Right forelimb (tissue), 1 donor: ENCODE results near the gene LRPAP1.
"Not testable (repeated sequence)": the region's sequence is repeated elsewhere in the genome, so short reads cannot be mapped to it uniquely, and the experiment has no call there.

Experiments used
- DNase-seq: peaks from one replicate; pipeline ENCODE4 v3.0.0-alpha.2; 2018

Gene LRPAP1

DNA sequence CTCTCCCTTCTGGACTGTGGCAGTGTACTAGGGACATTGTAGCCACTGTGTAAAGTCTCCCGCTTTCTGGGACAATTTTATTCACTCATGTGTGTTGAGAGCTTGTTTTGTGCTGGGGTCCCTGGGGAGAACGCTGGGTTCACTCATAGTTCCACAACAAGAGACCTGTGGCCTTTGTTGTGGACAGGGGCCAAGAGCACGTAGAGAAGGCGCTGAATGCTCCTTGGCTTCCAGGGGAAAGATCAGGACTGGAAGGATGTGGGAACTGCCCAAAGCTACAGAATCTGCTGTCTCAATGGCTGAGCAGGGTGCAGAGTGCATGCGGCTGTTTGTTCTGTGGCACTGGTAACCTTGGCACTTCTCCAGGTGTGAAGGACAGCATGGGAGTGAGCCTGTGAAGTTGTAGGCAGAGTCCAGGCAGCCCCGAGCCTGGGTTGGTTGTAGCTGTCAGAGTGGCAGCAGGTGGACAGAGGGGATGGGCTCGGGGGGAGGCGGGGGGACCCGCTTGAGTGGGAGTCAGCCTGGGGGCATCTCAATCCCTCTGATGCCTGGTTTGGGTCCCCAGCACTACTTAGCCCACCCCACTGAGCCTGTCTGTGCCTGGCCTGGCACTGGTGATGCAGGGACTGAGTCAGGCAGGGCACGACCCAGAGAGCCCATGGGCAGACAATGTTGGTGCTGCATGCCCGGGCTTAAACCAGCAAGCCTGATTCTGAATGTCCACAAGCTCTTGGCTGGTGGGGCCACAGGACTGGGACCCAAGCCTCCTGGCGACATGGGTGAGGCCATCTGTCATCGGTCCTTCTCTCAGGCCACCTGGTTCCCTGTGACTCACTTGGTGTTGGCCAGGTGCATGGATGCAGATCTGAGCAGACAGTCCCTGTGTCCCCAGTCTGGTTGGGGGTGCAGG lies 27.4 kb upstream of the LRPAP1 start:
- not testable (repeated sequence) for DNase-seq

DNA sequence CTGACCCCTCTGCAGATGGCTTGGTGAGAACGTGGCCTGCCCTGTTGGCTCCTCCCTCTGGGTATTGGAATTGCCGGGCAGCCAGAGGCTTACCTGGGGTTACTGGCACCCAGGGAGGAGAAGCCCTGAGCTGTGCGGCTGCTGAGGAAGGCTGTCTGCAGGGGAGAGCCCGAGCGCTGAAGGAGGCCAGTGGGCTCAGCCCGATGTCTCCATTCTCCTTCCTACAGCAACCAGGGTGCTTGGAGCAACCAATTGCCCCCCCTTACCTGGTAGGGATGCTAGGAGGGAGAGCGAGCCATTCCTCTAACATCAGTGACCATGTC lies 26.3 kb upstream of the LRPAP1 start:
- not testable (repeated sequence) for DNase-seq

DNA sequence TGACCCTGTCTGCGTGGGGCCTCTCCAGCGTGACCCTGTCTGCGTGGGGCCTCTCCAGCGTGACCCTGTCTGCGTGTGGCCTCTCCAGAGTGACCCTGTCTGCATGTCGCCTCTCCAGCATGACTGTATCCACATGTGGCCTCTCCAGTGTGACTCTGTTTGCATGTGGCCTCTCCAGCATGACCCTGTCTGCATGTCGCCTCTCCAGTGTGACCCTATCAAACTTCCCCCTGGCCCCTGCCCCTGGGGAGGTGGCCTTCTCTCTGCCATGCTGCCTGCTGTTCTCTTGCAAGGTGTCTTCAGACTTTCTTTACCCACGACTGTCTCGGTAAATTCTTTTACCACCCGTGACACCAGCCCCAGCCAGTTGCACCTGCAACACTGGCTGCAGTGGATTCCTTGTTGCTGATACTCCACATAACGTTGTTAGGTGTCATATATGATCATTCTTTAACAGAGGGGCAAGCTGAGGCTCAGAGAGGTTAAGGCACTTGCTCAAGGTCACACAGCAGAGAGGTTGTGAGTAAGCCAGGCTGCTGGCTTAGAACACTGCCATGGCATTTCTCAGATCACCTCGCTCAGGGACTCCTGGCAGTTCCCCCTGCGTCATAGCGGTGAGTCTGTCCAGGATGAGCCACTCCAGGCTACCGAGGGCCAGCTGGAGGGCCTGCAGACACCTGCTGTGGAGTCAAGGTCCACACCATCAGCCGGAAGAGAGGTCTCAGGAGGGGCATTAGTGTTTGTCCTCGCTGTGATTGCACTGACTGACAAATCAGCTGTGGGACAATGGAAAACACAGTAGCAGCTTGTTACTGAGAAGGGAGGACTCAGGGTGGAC lies 25.7 kb upstream of the LRPAP1 start:
- not testable (repeated sequence) for DNase-seq

DNA sequence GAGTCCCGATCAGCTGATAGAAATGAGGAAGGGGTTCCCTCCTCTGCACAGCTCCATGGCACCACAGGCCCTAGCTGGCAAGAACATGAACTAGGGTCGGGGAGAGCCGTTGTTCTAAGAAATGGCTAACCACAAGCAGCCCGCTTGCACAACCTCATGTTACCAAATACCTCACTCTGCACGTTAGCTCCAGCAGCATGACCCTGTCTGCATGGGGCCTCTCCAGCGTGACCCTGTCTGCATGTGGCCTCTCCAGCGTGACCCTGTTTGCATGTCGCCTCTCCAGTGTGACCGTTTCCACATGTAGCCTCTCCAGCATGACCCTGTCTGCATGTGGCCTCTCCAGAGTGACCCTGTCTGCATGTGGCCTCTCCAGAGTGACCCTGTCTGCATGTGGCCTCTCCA lies 24.9 kb upstream of the LRPAP1 start:
- DNase-seq = not testable (repeated sequence)

DNA sequence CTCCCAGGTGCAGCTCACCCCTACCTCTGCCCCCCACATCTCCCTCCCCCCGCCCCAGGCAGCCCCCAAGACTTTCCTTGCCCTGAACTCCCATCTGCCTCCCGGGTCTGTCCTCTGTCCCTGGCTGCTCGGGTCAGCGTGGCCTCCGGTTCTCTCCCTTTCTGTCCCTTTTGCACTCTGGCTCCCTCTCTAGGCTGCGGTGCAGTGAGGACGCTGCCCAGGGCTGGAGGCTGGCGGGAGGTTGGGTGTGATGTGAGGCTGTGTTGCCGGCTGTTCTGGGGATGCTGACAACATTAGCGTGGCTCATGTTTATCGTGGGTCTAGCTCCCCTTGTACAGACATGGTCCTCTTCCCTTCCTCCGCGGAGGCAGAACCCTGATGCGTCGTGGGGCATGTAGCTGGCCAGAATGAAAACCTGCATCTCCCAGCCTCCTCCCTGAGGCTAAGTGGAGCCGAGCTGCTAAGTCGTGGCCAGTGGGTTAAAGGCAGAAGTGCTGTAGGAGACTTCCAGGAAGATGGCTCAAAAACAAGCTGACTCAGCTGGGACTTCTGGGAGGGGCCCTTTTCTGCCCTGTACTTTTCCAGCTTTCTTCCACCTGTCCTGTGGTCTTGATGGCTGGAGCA lies 24.1 kb upstream of the LRPAP1 start:
- not testable (repeated sequence) for DNase-seq

DNA sequence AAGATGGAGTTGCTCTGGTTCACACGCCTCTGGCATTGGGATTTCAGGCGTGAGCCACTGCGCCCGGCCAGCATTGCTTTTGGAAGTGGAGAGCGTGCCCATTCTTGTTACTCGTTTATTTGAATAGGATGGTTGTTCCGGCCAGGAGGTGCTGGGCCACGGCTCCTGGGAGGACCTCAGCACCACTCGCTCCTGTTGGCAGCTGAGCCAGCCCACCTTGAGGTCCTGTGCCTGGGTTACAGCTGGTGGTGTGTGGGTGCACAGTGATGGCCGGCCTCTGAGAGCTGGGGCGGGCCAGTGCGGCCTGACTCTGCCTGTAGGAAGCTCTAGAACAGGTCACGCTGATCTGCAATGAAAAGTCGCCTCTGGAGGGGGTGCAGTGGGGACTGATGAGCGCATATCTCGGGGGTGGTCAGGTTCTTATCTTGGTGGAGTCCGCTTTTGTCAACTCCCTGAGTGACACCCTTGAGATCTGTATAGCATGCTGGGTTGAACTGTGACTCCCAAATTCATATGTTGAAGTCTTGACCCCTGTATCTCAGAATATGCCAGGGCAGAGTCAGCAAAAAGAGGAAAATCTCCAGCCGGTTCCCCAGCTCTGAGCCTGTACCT lies 23.3 kb upstream of the LRPAP1 start:
- not testable (repeated sequence) for DNase-seq

DNA sequence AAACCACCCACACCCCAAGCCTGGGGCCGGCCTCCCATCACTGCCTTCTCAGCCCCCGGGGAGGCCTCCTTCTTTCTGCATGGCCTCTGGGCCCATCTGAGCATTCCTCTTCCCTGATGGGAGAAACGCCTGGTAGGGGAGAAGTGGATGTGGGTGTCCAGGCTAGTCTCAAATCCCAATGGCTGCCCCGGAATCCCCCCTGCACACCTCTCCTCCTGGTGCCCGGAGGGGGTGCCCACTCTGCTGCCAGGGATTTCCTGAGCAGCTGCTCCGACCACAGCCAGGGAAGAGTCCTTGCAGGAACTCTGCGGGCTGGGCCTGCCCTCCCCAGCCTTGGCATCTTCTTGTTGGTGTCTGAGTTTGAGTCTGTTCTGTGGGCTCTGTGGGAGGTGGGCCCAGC lies 19.1 kb upstream of the LRPAP1 start:
- DNase-seq = not testable (repeated sequence)

DNA sequence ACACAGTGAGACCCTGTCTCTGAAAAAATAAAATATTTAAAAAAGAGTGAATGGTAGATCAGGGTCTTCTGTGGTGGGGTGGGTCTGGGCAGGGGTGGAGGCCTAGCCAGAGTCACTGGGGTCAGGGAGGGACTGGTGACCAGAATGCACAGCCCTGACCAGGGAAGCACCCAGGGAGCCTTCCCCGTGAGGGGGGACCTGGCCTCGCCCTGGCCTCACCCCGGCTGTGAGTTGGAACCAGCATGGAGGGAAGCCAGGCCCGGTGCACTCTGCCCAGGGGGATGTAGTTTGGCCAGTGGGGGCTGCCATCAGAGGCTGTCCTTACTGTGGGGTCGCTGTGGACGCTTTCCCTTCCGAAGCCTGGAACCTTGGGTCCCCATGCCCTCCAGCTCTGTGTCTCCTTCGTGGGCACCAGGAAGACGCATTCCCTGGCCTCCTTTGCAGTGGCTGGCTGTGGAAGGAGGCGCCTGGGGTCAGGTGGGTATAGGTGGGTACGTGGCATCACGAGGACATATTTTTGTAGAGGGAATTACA lies 18.6 kb upstream of the LRPAP1 start:
- not testable (repeated sequence) for DNase-seq

DNA sequence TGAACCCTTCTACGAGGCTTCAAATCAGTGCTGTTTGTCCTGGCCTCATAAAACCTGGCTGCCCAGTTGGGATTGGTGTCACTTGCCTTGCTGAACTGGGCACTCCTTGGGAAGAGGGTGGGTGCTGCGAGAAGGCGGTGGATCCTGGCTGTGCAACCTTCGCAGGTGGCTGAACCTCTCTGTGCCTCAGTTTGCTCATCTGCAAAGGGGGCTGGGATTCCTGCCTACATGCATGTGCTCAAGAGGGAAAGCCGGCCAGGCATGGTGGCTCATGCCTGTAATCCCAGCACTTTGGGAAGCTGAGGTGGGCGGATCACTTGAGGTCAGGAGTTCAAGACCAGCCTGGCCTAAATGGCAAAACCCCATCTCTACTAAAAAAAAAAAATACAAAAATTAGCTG lies 17.8 kb upstream of the LRPAP1 start:
- DNase-seq = not testable (repeated sequence)

DNA sequence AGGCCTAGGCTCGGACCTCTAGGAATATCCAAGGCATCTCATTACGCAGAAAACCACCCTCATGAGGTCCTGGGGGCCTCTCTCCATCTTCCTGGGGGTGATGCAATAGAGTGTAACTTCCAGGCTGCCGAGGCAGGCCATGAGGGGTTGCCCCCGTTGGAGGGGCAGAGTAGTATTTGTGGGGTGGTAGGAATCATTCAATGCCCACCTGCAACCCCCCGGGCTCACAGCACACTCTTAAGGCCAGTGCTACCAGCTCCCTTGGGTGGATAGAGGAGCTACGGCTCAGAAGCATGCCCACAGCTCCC lies 17.4 kb upstream of the LRPAP1 start:
- not testable (repeated sequence) for DNase-seq

DNA sequence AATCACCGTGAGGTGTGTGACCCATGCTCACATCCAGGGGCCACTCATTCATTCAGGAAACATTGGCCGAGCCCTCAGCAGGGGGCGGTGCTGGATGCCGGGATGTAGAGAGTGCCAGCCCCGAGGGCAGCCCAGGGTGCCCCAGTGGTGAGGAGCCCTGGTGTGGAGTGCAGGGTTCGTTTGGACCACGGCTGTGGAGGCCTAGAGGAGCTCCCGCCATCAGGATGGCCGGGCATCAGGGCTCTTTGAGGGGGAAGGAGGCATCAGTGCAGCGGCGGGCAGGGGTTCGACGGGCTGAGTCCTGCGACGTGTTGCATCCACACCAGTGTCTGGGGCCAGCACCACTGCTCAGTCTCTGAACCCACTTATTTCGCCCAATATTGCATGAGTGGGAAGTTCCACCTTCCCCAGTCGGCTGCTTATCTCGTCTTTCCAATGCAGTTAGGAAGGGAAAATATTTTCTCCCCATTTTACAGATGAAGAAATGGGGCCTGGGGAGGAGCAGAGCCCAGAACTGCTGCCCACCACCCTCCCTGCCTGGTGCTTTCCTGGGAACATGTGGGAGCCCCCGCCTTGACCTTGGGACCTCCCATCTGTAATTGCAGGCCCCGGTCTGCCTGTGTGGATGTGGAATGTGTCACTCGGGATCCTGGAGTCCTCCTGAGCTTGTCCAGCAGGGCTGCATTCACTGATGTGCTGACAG lies 16.9 kb upstream of the LRPAP1 start:
- not testable (repeated sequence) for DNase-seq

DNA sequence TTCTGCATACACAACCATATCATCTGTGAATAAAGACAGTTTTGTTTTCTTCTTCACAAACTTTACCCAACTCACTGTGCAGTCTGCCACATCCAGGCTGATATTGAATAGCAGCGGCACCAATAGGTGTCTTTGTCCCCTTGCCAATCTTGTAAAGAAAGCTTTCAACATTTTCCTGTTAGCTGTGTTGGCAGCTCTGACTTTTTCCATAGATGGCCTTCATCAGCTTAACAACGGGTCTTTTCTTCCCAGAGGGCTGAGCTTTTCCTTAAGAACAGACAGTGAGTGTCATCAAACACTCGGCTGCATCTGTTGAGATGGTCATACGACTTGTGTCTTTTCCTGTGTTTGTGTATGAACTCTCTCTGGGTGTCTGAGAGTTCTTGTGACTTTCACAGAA lies 14.5 kb upstream of the LRPAP1 start:
- DNase-seq = not testable (repeated sequence)

DNA sequence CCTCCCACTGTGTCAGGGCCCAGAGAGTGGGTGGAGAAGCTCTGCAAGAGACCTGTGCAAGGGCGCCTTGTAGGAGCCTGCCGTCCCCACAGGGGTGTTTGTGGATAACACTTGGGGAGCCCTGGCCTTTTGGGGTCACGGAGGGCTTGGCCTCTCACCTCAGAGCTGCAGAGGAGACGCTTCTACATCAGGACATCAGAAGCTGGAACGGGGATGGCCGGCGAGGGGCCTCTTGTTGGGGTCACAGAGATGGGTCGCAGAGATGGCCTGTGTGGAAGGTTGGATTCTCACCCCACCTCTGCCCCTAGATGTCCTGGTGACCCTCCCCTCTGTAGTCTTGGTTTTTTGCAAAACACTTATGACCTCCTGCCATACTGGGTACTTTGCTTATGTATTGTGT lies 13.1 kb upstream of the LRPAP1 start:
- not testable (repeated sequence) for DNase-seq

DNA sequence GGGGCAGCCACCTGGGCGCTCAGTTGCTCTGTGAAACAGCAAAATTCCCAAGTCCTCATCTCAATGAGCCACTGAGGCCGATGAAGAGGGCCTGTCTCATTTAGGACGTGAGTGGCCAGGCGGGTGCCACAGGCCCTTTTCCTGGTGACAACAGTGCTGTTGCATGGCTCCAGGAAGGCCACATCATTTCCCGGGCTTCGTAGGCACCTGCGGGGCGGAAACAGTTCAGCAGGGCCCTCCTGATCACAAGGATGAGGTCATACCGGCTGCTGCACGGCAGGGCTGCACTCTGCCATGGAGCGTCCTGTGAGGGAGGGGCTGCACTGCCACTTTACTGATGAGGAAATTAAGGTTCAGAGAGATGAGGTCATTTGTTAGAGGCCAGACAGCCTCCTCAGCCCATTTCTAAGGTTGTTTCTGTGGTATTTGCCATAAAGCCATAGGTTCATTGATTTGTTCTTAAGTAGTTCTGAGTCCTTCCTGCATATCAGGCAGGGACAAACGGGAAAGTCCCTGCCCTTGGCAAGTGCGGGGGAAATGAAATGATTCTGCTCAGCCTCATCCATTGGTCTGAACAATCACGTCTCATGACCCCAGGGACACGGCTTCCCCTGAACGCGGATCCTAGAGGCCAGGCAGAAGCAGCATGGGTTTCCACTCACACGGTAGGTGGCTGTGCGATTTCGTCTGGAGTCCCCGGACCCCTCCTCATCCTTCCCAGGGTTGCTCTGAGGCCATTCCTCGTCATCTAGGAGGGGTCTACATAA lies 12.2 kb upstream of the LRPAP1 start:
- not testable (repeated sequence) for DNase-seq

DNA sequence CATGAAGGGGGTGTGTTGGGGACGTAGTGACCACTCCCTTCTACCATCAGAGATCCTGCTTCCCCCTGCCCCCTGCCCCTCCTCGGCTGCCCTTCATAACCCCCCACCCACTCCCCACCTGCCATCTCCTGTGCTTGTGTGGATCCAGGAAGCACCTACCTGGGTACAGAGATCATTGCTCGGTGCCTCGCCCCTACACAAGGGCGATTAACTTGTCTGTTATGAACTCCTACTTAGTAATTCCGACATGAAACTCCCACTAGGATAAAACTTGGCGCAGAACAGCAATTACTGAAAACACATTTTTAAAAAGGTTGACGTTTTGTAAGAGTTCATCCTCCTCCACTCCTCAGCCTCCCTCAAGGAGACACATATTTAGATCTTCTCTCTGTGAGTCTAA lies 11.2 kb upstream of the LRPAP1 start:
- not testable (repeated sequence) for DNase-seq

DNA sequence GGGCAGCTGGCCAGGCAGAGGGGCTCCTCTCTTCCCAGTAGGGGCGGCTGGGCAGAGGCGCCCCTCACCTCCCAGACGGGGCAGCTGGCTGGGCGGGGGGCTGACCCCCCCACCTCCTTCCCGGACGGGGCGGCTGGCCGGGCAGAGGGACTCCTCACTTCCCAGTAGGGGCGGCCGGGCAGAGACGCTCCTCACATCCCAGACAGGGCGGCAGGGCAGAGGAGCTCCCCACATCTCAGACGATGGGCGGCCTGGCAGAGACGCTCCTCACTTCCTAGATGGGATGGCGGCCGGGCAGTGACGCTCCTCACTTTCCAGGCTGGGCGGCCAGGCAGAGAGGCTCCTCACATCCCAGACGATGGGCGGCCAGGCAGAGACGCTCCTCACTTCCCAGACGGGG lies 6.7 kb upstream of the LRPAP1 start:
- DNase-seq = not testable (repeated sequence)

DNA sequence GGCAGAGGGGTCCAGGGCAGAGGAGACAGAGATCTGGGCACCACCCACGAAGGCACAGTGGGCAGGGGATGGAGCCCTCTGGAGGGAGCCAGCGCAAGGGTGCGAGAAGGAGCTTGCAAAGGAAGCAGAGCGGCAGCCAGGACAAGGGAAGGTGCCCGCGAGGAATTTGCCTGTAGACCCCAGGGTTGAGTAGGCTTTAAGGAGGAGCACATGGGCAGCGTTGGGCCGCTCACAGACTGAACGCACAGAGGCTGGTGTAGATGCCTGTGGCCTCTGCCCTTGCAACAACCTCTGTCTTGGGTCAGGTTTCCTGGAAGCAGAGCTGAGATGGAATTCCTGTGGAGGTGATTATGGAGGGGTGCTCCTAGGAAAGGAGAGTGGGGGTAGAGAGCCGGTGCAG lies 3.6 kb upstream of the LRPAP1 start:
- DNase-seq = not testable (repeated sequence)

DNA sequence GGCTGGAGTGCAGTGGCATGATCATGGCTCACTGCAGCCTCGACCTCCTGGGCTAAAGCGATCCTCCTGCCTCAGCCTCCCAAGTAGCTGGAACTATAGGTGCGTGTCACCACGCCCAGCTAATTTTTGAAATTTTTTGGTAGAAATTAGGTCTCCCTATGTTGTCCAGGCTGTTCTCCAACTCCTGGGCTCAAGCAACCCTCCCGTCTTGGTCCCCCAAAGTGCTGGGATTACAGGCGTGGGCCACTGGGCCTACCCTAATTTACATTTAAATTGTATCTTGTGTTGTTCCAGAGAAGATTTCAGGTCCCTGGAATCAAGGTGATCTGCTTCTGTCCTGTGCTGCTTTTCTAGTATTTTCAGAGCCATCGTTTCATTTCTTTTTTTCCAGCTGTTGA lies 1.2 kb upstream of the LRPAP1 start:
- no peak for DNase-seq

DNA sequence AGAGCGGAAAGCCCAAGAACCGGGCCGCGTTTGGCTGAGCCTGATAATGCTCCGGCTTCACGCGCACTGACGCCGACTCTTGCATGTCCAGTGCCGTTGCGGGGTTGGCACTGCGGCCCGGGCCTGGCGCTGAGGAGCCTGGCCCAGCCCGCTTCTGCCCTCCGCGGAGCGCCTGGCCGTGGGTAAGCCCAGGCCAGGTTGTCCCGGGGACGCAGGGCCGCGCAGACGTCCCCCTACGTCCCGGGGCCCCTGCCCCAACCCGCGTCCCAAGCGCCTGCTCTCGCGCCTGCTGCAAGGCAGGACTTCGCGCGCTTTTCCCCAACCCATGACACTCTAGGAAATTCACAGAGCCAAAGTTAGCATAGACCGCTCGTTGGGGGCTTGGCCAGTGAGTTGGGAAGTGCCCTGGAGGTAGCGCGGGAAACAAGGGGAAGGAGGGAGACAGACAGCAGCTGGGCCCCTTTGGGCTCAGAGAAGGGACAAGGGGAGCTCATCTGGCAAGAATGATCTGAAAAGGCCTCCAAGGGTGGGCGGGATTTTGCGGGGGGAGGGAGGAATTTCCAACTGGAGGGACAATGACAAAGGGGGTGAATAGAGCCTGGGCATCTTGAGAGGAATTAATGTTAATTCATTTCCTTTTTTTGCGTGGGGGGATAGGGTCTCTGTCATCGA lies 665 bp upstream of the LRPAP1 start:
- DNase-seq = no peak

DNA sequence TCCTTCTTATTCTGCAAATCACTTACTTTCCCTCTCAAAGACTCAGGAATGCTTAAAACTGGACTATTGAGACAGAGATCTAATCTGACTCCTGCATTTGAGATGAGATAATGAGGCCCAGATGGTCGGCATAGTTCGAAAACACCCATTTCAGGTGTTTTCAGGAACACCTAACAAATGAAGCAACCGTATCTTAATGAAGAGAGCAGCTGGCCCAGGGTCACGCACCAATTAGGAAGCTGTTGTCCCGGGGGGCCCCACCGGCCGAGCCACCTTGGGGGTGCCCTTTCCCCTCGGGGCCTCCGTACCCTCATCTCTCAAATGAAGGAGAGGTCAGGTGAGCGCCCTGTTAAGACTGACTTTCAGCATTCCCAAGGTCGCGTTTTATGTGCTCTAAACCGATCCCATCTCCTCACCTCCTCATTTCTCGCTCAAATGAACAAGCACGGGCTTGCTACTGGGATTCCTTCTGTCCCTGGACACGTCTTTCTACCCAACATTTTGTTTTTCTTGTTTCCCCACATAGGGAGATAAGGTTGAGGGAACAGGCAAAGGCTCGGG lies 824 bp downstream of the LRPAP1 start:
- no peak for DNase-seq
